SK-N-SH (cell line): Measurements from ENCODE around the gene ZSCAN22. TPM values are rescaled to one million over a fixed set of nuclear protein-coding genes. Genes with fewer than 3 reads are reported as not detected.

Source experiments
- CTCF ChIA-PET: fragments of 300-600, 350-600 bp; formaldehyde crosslinking; extraction: SDS; loops from one replicate; lab custom pipeline; 2021; lab: Yijun Ruan, JAX
- POLR2A ChIA-PET: fragments of 350-600 bp; sonication (Branson Sonifier 250); formaldehyde crosslinking; extraction: SDS; loops from one replicate; lab custom pipeline; 2020; ENCODE audit warnings: antibody characterized with exemption, inconsistent platforms; lab: Yijun Ruan, JAX
- DNase-seq: peaks from one replicate; pipeline ENCODE4 v3.0.0; 2012
- H2AFZ ChIP-seq: fragments of 200-600 bp; sonication (generic); 2 replicates; pipeline ENCODE4 v1.8.1; 2016; ENCODE audit warnings: antibody characterized with exemption, mild to moderate bottlenecking, low read depth
- H3F3A ChIP-seq: fragments of 200-600 bp; sonication (generic); replicated peaks from 2 replicates; pipeline ENCODE3; 2016; ENCODE audit warnings: antibody characterized with exemption, mild to moderate bottlenecking; ENCODE audit not compliant: insufficient read depth
- H3K27ac ChIP-seq, 2 experiments: fragments of 200-500 bp in 1 of 2; fragments of 200-600 bp in 1 of 2; sonication (Bioruptor generic) in 1 of 2; sonication (generic), shearing (Covaris generic) in 1 of 2; 2 replicates each; pipeline versions ENCODE4 v1.5.1 to v1.6.1; 2014 to 2016; ENCODE audit warnings: low read depth in 2 of 2, inconsistent platforms in 1 of 2, low read length in 1 of 2, mild to moderate bottlenecking in 1 of 2, mixed read lengths in 1 of 2
- H3K27me3 ChIP-seq: fragments of 200-600 bp; sonication (generic), shearing (Covaris generic); 2 replicates; pipeline ENCODE4 v1.6.1; 2016; ENCODE audit warnings: mixed run types; ENCODE audit not compliant: insufficient read depth
- H3K36me3 ChIP-seq, 2 experiments: fragments of 200-500 bp in 1 of 2; fragments of 200-600 bp in 1 of 2; sonication (Bioruptor generic) in 1 of 2; sonication (generic) in 1 of 2; replicated peaks in 1 of 2; 2 replicates each; pipeline versions ENCODE3 to v1.5.1; 2014 to 2016; ENCODE audit warnings: low read length in 1 of 2, mild to moderate bottlenecking in 1 of 2; ENCODE audit not compliant: insufficient read depth in 2 of 2, control insufficient read depth in 1 of 2
- H3K4me1 ChIP-seq, 2 experiments: fragments of 200-500 bp in 1 of 2; fragments of 200-600 bp in 1 of 2; sonication (Bioruptor generic) in 1 of 2; sonication (generic), shearing (Covaris generic) in 1 of 2; 2 replicates each; pipeline versions ENCODE4 v1.5.1 to v1.6.1; 2014 to 2016; ENCODE audit warnings: low read depth in 1 of 2, low read length in 1 of 2, mixed run types in 1 of 2; ENCODE audit not compliant: insufficient read depth in 2 of 2, control insufficient read depth in 1 of 2
- H3K4me2 ChIP-seq: fragments of 200-600 bp; sonication (generic), shearing (Covaris generic); 2 replicates; pipeline ENCODE4 v1.6.1; 2017; ENCODE audit warnings: mixed run types
- H3K4me3 ChIP-seq, 2 experiments: fragments of 200-500 bp in 1 of 2; fragments of 200-600 bp in 1 of 2; sonication (Bioruptor generic) in 1 of 2; sonication (generic), shearing (Covaris generic) in 1 of 2; 2 replicates each; pipeline versions ENCODE4 v1.5.1 to v1.8.1; 2014 to 2016; ENCODE audit warnings: low read depth in 2 of 2, inconsistent platforms in 1 of 2, low read length in 1 of 2, mild to moderate bottlenecking in 1 of 2, mixed read lengths in 1 of 2, moderate library complexity in 1 of 2
- H3K79me2 ChIP-seq: fragments of 200-600 bp; sonication (generic); 2 replicates; pipeline ENCODE4 v1.8.1; 2017; ENCODE audit warnings: mild to moderate bottlenecking; ENCODE audit not compliant: insufficient read depth
- H3K9ac ChIP-seq: fragments of 200-600 bp; sonication (generic); 2 replicates; pipeline ENCODE4 v1.6.1; 2017; ENCODE audit warnings: mixed run types
- H3K9me2 ChIP-seq: fragments of 200-600 bp; sonication (generic); 2 replicates; pipeline ENCODE4 v1.6.1; 2017; ENCODE audit warnings: mixed run types
- H3K9me3 ChIP-seq: fragments of 200-600 bp; sonication (generic); 2 replicates; pipeline ENCODE4 v1.6.1; 2017; ENCODE audit warnings: mixed run types, mild to moderate bottlenecking, moderate library complexity
- H4K20me1 ChIP-seq: fragments of 200-600 bp; sonication (generic); 2 replicates; pipeline ENCODE4 v1.6.1; 2017; ENCODE audit warnings: mild to moderate bottlenecking, mixed run types; ENCODE audit not compliant: insufficient read depth
- CHD2 ChIP-seq: fragments of 150-350 bp; IDR thresholded peaks from 2 replicates; pipeline ENCODE4 v1.6.1; 2018; ENCODE audit warnings: low read length; ENCODE audit not compliant: partially characterized antibody
- CTCF ChIP-seq: fragments of 200-600 bp; sonication (generic); IDR thresholded peaks from 2 replicates; pipeline ENCODE4 v1.6.1; 2017; ENCODE audit warnings: antibody characterized with exemption, mild to moderate bottlenecking, moderate library complexity
- FOXM1 ChIP-seq: IDR thresholded peaks from 2 replicates; pipeline ENCODE4 v1.4.0; 2012; ENCODE audit warnings: low read depth, mild to moderate bottlenecking
- GABPA ChIP-seq: IDR thresholded peaks from 2 replicates; pipeline ENCODE4 v1.4.0; 2012; ENCODE audit warnings: low read depth, mild to moderate bottlenecking
- JUND ChIP-seq: IDR thresholded peaks from 2 replicates; pipeline ENCODE4 v1.4.0; 2012
- MXI1 ChIP-seq: IDR thresholded peaks from 2 replicates; pipeline ENCODE4 v1.6.1; 2012; ENCODE audit warnings: mild to moderate bottlenecking, low read depth, low read length, improper control_type of control experiment
- PBX3 ChIP-seq: IDR thresholded peaks from 2 replicates; pipeline ENCODE4; 2012
- POLR2AphosphoS5 ChIP-seq: IDR thresholded peaks from 2 replicates; pipeline ENCODE4 v1.6.1; 2012; ENCODE audit warnings: low read depth, low read length
- RXRA ChIP-seq: IDR thresholded peaks from 2 replicates; pipeline ENCODE4 v1.4.0; 2012; ENCODE audit warnings: low read depth, mild to moderate bottlenecking, borderline replicate concordance
- SIN3A ChIP-seq: IDR thresholded peaks from 2 replicates; pipeline ENCODE4 v1.6.1; 2012; ENCODE audit warnings: low read depth, mild to moderate bottlenecking, low read length, moderate library complexity, borderline replicate concordance
- TCF12 ChIP-seq: IDR thresholded peaks from 2 replicates; pipeline ENCODE4 v1.4.0; 2012
- TEAD4 ChIP-seq: IDR thresholded peaks from 2 replicates; pipeline ENCODE4 v1.4.0; 2012; ENCODE audit warnings: mild to moderate bottlenecking, borderline replicate concordance; ENCODE audit not compliant: insufficient read depth
- USF1 ChIP-seq: IDR thresholded peaks from 2 replicates; pipeline ENCODE4 v1.4.0; 2012; ENCODE audit warnings: low read depth, borderline replicate concordance
- WGBS: methylation state at CpG from one replicate; pipeline ENCODE4 v1.1.6; 2017; ENCODE audit warnings: low lambda C conversion rate; 5-methylcytosine and 5-hydroxymethylcytosine counted together
- polyA plus RNA-seq, 3 experiments: library from polyadenylated mRNA; depleted of rRNA; stranded (reverse); fragments of >200 nt; gene quantifications; 2 replicates each; pipeline ENCODE4 v1.2.3, GENCODE V29; 2012
- TF ChIP-seq, protein P1 (sequence below): IDR thresholded peaks from 2 replicates; pipeline ENCODE4 v1.4.0; 2012; ENCODE audit warnings: low read depth, borderline replicate concordance
- TF ChIP-seq, protein P2 (sequence below): IDR thresholded peaks from 2 replicates; pipeline ENCODE4 v1.6.1; 2012; ENCODE audit warnings: mild to moderate bottlenecking, low read depth, low read length, moderate library complexity

ZSCAN22 gene
- polyA plus RNA-seq, 1 of the 3 experiments (the other 2 are of a cell fraction) = 2.3 TPM

GRCh38 chr19:58350001-58350861 lies 23.4 kb downstream of the ZSCAN22 start:
- no peak overlapping the region for H2AFZ ChIP-seq
- no peak overlapping the region for H3K27ac ChIP-seq
- peaks cover 0 to 6% of the 10 kb centered on the region in 2 experiments; a peak in 2 of 4 replicates for H3K4me1 ChIP-seq
- H3F3A ChIP-seq = peaks cover 5% of the 10 kb centered on the region
- ChIA-PET CTCF (no interaction called here), POLR2A (no interaction called here)
- TF ChIP-seq JUND = no peak
- TF ChIP-seq, protein P1, sequence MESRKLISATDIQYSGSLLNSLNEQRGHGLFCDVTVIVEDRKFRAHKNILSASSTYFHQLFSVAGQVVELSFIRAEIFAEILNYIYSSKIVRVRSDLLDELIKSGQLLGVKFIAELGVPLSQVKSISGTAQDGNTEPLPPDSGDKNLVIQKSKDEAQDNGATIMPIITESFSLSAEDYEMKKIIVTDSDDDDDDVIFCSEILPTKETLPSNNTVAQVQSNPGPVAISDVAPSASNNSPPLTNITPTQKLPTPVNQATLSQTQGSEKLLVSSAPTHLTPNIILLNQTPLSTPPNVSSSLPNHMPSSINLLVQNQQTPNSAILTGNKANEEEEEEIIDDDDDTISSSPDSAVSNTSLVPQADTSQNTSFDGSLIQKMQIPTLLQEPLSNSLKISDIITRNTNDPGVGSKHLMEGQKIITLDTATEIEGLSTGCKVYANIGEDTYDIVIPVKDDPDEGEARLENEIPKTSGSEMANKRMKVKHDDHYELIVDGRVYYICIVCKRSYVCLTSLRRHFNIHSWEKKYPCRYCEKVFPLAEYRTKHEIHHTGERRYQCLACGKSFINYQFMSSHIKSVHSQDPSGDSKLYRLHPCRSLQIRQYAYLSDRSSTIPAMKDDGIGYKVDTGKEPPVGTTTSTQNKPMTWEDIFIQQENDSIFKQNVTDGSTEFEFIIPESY = no peak
- no peak for TF ChIP-seq MXI1
- TF ChIP-seq CHD2 = no peak
- TF ChIP-seq TCF12 = no peak
- no peak for TF ChIP-seq PBX3
- no peak for TF ChIP-seq TEAD4
- TF ChIP-seq GABPA = no peak
- TF ChIP-seq RXRA = no peak
- no peak for TF ChIP-seq CTCF
- no peak for TF ChIP-seq FOXM1
- TF ChIP-seq SIN3A = no peak
- TF ChIP-seq USF1 = no peak
- TF ChIP-seq, protein P2, sequence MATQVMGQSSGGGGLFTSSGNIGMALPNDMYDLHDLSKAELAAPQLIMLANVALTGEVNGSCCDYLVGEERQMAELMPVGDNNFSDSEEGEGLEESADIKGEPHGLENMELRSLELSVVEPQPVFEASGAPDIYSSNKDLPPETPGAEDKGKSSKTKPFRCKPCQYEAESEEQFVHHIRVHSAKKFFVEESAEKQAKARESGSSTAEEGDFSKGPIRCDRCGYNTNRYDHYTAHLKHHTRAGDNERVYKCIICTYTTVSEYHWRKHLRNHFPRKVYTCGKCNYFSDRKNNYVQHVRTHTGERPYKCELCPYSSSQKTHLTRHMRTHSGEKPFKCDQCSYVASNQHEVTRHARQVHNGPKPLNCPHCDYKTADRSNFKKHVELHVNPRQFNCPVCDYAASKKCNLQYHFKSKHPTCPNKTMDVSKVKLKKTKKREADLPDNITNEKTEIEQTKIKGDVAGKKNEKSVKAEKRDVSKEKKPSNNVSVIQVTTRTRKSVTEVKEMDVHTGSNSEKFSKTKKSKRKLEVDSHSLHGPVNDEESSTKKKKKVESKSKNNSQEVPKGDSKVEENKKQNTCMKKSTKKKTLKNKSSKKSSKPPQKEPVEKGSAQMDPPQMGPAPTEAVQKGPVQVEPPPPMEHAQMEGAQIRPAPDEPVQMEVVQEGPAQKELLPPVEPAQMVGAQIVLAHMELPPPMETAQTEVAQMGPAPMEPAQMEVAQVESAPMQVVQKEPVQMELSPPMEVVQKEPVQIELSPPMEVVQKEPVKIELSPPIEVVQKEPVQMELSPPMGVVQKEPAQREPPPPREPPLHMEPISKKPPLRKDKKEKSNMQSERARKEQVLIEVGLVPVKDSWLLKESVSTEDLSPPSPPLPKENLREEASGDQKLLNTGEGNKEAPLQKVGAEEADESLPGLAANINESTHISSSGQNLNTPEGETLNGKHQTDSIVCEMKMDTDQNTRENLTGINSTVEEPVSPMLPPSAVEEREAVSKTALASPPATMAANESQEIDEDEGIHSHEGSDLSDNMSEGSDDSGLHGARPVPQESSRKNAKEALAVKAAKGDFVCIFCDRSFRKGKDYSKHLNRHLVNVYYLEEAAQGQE = no peak
- no peak for TF ChIP-seq POLR2AphosphoS5
- no peaks in the 10 kb centered on the region for H3K27me3 ChIP-seq
- DNase-seq = no peak
- peaks cover 50% of the 10 kb centered on the region for H3K79me2 ChIP-seq
- H3K9me3 ChIP-seq = no peaks in the 10 kb centered on the region
- no peaks in the 10 kb centered on the region for H3K9me2 ChIP-seq
- H3K9ac ChIP-seq = no peak overlapping the region
- H3K4me3 ChIP-seq = no peak overlapping the region
- H4K20me1 ChIP-seq = no peaks in the 10 kb centered on the region
- peaks cover 2 to 8% of the 10 kb centered on the region in 2 experiments for H3K36me3 ChIP-seq
- 97% methylated on average over 69 of the region's 84 CpGs for WGBS
- no peak overlapping the region for H3K4me2 ChIP-seq
